Endothelial cell of umbilical vein (primary cell): ENCODE results near the gene WDR47. TPM values are rescaled to one million over a fixed set of nuclear protein-coding genes. Genes with fewer than 3 reads are reported as not detected.

Experiments
- BruUV-seq: library from RNA; stranded (reverse); fragments of 400-500 nt; replicated peaks from 2 replicates; lab custom pipeline; 2021; lab: Mats Ljungman, UMichigan
- CTCF ChIA-PET: fragments of 300-600, 350-600 bp; sonication (Branson Sonifier 250); formaldehyde crosslinking; loops from one replicate; lab custom pipeline; 2021; ENCODE audit warnings: antibody characterized with exemption, inconsistent platforms; lab: Charles Lee
- POLR2A ChIA-PET: fragments of 300-600, 350-600 bp; sonication (Branson Sonifier 250); formaldehyde crosslinking; loops from one replicate; lab custom pipeline; 2021; ENCODE audit warnings: antibody characterized with exemption, inconsistent platforms; lab: Charles Lee
- DNase-seq: peaks from one replicate; pipeline ENCODE4 v3.0.0-alpha.2; 2011; ENCODE audit warnings: low read depth, low spot score
- FAIRE-seq: peaks from 2 replicates; lab custom pipeline; 2011; peaks lifted over from hg19 to GRCh38; lab: Jason Lieb, UNC
- H2AFZ ChIP-seq: 2 replicates; pipeline ENCODE4 v1.6.0; 2012; ENCODE audit warnings: low read depth, low read length, control low read depth, inconsistent platforms
- H3K27ac ChIP-seq: 2 replicates; pipeline ENCODE4 v1.5.1; 2011; ENCODE audit warnings: low read depth, mild to moderate bottlenecking, control low read depth, low read length, moderate library complexity; ENCODE audit not compliant: insufficient read depth
- H3K27me3 ChIP-seq, 2 experiments: 2 replicates each; pipeline versions ENCODE4 v1.6.0 to v1.6.1; 2011; ENCODE audit warnings: low read length in 2 of 2, mixed read lengths in 1 of 2; ENCODE audit not compliant: control insufficient read depth in 2 of 2, insufficient read depth in 2 of 2
- H3K36me3 ChIP-seq, 2 experiments: 2 replicates in 1 of 2; 3 replicates in 1 of 2; pipeline ENCODE4 v1.5.1; 2011; ENCODE audit warnings: low read length in 2 of 2, mild to moderate bottlenecking in 1 of 2, moderate library complexity in 1 of 2; ENCODE audit not compliant: control insufficient read depth in 2 of 2, insufficient read depth in 2 of 2; ENCODE audit errors: extremely low read depth in 1 of 2
- H3K4me1 ChIP-seq: 3 replicates; pipeline ENCODE4 v1.5.1; 2011; ENCODE audit warnings: mild to moderate bottlenecking, low read length; ENCODE audit not compliant: control insufficient read depth, insufficient read depth; ENCODE audit errors: extremely low read depth
- H3K4me2 ChIP-seq: 2 replicates; pipeline ENCODE4 v1.6.1; 2011; ENCODE audit warnings: low read length, control low read depth, mixed read lengths; ENCODE audit not compliant: insufficient read depth
- H3K4me3 ChIP-seq, 3 experiments: fragments of 200-600 bp in 1 of 3; sonication (generic), shearing (Covaris generic) in 1 of 3; replicated peaks in 1 of 3; 2 replicates each; pipeline ENCODE4 v1.5.1; 2011 to 2016; ENCODE audit warnings: control low read depth in 3 of 3, low read length in 3 of 3, mild to moderate bottlenecking in 2 of 3, inconsistent platforms in 1 of 3, low read depth in 1 of 3, moderate library complexity in 1 of 3; ENCODE audit not compliant: insufficient read depth in 1 of 3
- H3K79me2 ChIP-seq: 2 replicates; pipeline ENCODE4 v1.6.0; 2012; ENCODE audit warnings: low read length, inconsistent platforms; ENCODE audit not compliant: control insufficient read depth, insufficient read depth
- H3K9ac ChIP-seq: replicated peaks from 2 replicates; pipeline ENCODE3; 2011; ENCODE audit warnings: low read length, control low read depth; ENCODE audit not compliant: insufficient read depth; ENCODE audit errors: extremely low read depth
- H3K9me1 ChIP-seq: replicated peaks from 3 replicates; pipeline ENCODE4 v1.6.0; 2011; ENCODE audit warnings: mild to moderate bottlenecking, low read length; ENCODE audit not compliant: control insufficient read depth, insufficient read depth; ENCODE audit errors: extremely low read depth
- H3K9me3 ChIP-seq: replicated peaks from 2 replicates; pipeline ENCODE4 v1.5.1; 2012; ENCODE audit warnings: low read length, inconsistent platforms; ENCODE audit not compliant: control insufficient read depth, insufficient read depth
- H4K20me1 ChIP-seq: replicated peaks from 2 replicates; pipeline ENCODE3; 2011; ENCODE audit warnings: mild to moderate bottlenecking, low read length; ENCODE audit not compliant: control insufficient read depth, insufficient read depth; ENCODE audit errors: extremely low read depth
- EZH2 ChIP-seq: IDR thresholded peaks from 2 replicates; pipeline ENCODE4 v1.6.1; 2012; ENCODE audit warnings: borderline replicate concordance, low read depth, mild to moderate bottlenecking, moderate library complexity, low read length, inconsistent platforms; ENCODE audit not compliant: severe bottlenecking
- FOS ChIP-seq: IDR thresholded peaks from 2 replicates; pipeline ENCODE4 v1.6.1; 2011; ENCODE audit warnings: mild to moderate bottlenecking, low read length, moderate library complexity, borderline replicate concordance; ENCODE audit not compliant: insufficient read depth
- GATA2 ChIP-seq: IDR thresholded peaks from 2 replicates; pipeline ENCODE4 v1.7.0; 2011; ENCODE audit warnings: low read depth, mild to moderate bottlenecking, moderate library complexity, mixed read lengths, low read length; ENCODE audit not compliant: insufficient read length, insufficient read depth
- JUN ChIP-seq: IDR thresholded peaks from 2 replicates; pipeline ENCODE4 v1.6.1; 2011; ENCODE audit warnings: borderline replicate concordance, low read depth; ENCODE audit not compliant: insufficient read length, insufficient read depth
- MYC ChIP-seq: IDR thresholded peaks from one replicate; pipeline ENCODE4 v1.6.1; 2011; ENCODE audit warnings: mild to moderate bottlenecking, low read depth, low read length
- POLR2A ChIP-seq: IDR thresholded peaks from 2 replicates; pipeline ENCODE4 v1.6.1; 2012; ENCODE audit warnings: low read depth, mild to moderate bottlenecking, control low read depth, low read length
- POLR2AphosphoS5 ChIP-seq: IDR thresholded peaks from 2 replicates; pipeline ENCODE4 v1.6.1; 2012; ENCODE audit warnings: low read depth, mild to moderate bottlenecking, control low read depth, low read length, moderate library complexity; ENCODE audit not compliant: insufficient read depth
- dilution Hi-C: fragments of 300-500 bp; cut with MboI; formaldehyde crosslinking; loops from one replicate; pipeline ENCODE4 v1.15.0; 2019; ENCODE audit warnings: low sequenced_read_pairs; ENCODE audit not compliant: extremely low pct_ligation_motif_present
- intact Hi-C: fragments of 100-400 bp; cut with micrococcal nuclease; formaldehyde crosslinking; loops from one replicate; pipeline ENCODE4 v1.10.0; 2022
- polyA plus RNA-seq, 4 experiments: library from polyadenylated mRNA; depleted of rRNA in 3 of 4; stranded (reverse) in 3 of 4; unstranded in 1 of 4; fragments of >200 nt; gene quantifications; 2 replicates each; pipeline versions ENCODE4 v1.2.1 to v1.2.3, GENCODE V29; 2011 to 2012; ENCODE audit warnings: missing spikeins in 1 of 4
- small RNA-seq: library from RNA; depleted of rRNA; stranded (forward); fragments of <200 nt; gene quantifications from one replicate; pipeline ENCODE3, GENCODE V24; 2012; ENCODE audit warnings: low replicate concordance, low read depth; ENCODE audit not compliant: insufficient read depth, insufficient read length
- total RNA-seq: library from RNA; stranded (reverse); gene quantifications from 2 replicates; pipeline ENCODE4 v1.2.3, GENCODE V29; 2021
- TF ChIP-seq, protein P1 (sequence below): IDR thresholded peaks from 2 replicates; pipeline ENCODE4 v1.6.1; 2011; ENCODE audit not compliant: insufficient read depth, insufficient read length
- TF ChIP-seq, protein P2 (sequence below), 2 donors: IDR thresholded peaks; 1 replicate in 1 of 2; 2 replicates in 1 of 2; pipeline ENCODE4 v1.5.1; 2011; ENCODE audit warnings: low read length in 2 of 2, mild to moderate bottlenecking in 2 of 2, moderate library complexity in 2 of 2, control low read depth in 1 of 2, inconsistent platforms in 1 of 2, low read depth in 1 of 2; ENCODE audit not compliant: insufficient read depth in 1 of 2; ENCODE audit errors: extremely low read depth in 1 of 2

The WDR47 gene
- total and polyA plus RNA-seq, 2 donors (not counting 3 experiments of a cell fraction or from before 2014, with no cell fraction given), result 9.1 to 19.0 TPM

DNA sequence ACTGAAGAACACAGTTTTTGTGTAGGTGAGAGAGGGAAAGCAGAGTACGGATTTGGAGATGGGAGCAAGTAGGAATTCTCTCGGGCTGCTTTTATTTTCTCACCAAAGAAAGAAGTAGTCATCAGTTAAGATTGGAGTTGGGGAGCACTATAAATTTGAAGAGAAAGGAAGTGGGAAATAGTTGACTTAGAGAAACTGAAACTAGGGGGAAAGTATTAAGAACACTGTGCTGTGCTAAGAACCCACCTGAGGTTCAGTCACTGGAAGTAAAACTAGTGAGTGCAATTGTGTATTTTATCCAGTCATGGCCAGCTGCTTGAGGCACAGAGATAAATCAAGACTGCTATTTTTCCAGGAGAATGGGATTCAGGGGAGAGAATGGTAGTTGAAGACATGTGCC, 116.0 kb downstream of the WDR47 start:
- no peak for FAIRE-seq
- Histone ChIP-seq H3K79me2 (no peaks in the 10 kb centered on the region), H3K4me1 (no peaks in the 10 kb centered on the region), H4K20me1 (no peaks in the 10 kb centered on the region), H2AFZ (no peak overlapping the region), H3K36me3 (peaks cover 10 to 12% of the 10 kb centered on the region in 2 experiments), H3K27ac (no peak overlapping the region), H3K9ac (no peak overlapping the region), H3K9me3 (no peaks in the 10 kb centered on the region), H3K4me3 (no peak overlapping the region), H3K4me2 (no peak overlapping the region), H3K9me1 (no peaks in the 10 kb centered on the region), H3K27me3 (no peaks in the 10 kb centered on the region)
- ChIA-PET POLR2A (no interaction called here), CTCF (no interaction called here)
- TF ChIP-seq, protein P1, sequence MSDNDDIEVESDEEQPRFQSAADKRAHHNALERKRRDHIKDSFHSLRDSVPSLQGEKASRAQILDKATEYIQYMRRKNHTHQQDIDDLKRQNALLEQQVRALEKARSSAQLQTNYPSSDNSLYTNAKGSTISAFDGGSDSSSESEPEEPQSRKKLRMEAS, result no peak
- TF ChIP-seq EZH2 (no peak), MYC (no peak), POLR2A (no peak), GATA2 (no peak), POLR2AphosphoS5 (no peak), FOS (no peak), JUN (no peak)
- TF ChIP-seq, protein P2, sequence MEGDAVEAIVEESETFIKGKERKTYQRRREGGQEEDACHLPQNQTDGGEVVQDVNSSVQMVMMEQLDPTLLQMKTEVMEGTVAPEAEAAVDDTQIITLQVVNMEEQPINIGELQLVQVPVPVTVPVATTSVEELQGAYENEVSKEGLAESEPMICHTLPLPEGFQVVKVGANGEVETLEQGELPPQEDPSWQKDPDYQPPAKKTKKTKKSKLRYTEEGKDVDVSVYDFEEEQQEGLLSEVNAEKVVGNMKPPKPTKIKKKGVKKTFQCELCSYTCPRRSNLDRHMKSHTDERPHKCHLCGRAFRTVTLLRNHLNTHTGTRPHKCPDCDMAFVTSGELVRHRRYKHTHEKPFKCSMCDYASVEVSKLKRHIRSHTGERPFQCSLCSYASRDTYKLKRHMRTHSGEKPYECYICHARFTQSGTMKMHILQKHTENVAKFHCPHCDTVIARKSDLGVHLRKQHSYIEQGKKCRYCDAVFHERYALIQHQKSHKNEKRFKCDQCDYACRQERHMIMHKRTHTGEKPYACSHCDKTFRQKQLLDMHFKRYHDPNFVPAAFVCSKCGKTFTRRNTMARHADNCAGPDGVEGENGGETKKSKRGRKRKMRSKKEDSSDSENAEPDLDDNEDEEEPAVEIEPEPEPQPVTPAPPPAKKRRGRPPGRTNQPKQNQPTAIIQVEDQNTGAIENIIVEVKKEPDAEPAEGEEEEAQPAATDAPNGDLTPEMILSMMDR (IDR thresholded peaks at IDR 0.05; ENCODE audit: extremely low read depth in 1 of 2, insufficient read depth in 1 of 2, low read depth in 1 of 2, low read length in 2 of 2), result no peak
- dilution Hi-C loops, result no loop called here
- intact Hi-C loops, result no loop called here
- no TSS peak for BruUV-seq
- DNase-seq, result no peak

Small RNA genes within 50 kb of the gene (small RNA-seq; reads per million reads assigned to genes)
- not detected for gene BX679664.1
- gene BX679664.2, result not detected

Other genes starting within 250 kb of the WDR47 start
- gene AKNAD1, start 185.0 kb downstream of the WDR47 start, total RNA-seq, result not detected in 2 replicates
- gene AKNAD1, start 185.0 kb downstream of the WDR47 start, polyA plus RNA-seq, result not detected in 2 replicates
- gene GPSM2, start 165.1 kb downstream of the WDR47 start, total RNA-seq, result 17.1 and 19.8 TPM in 2 replicates
- gene GPSM2, start 165.1 kb downstream of the WDR47 start, polyA plus RNA-seq, result 5.8 and 6.0 TPM in 2 replicates
- 28.8 and 36.3 TPM in 2 replicates for gene CLCC1, start 78.6 kb downstream of the WDR47 start, total RNA-seq
- 11.5 and 15.7 TPM in 2 replicates for gene CLCC1, start 78.6 kb downstream of the WDR47 start, polyA plus RNA-seq
- gene TAF13, start 33.9 kb upstream of the WDR47 start, total RNA-seq, result 42.3 and 54.9 TPM in 2 replicates
- gene TAF13, start 33.9 kb upstream of the WDR47 start, polyA plus RNA-seq, result 9.6 and 14.8 TPM in 2 replicates
- gene TMEM167B, start 48.7 kb upstream of the WDR47 start, total RNA-seq, result 19.9 and 21.1 TPM in 2 replicates
- gene TMEM167B, start 48.7 kb upstream of the WDR47 start, polyA plus RNA-seq, result 6.2 and 6.7 TPM in 2 replicates
- 1.0 and 1.1 TPM in 2 replicates for gene ELAPOR1, start 72.0 kb upstream of the WDR47 start, total RNA-seq
- gene ELAPOR1, start 72.0 kb upstream of the WDR47 start, polyA plus RNA-seq, result 0.92 and 1.1 TPM in 2 replicates
- gene SARS1, start 171.8 kb upstream of the WDR47 start, total RNA-seq, result 176 and 178 TPM in 2 replicates
- 87.8 and 110 TPM in 2 replicates for gene SARS1, start 171.8 kb upstream of the WDR47 start, polyA plus RNA-seq
- gene CELSR2, start 207.4 kb upstream of the WDR47 start, total RNA-seq, result 1.4 and 2.2 TPM in 2 replicates
- gene CELSR2, start 207.4 kb upstream of the WDR47 start, polyA plus RNA-seq, result 0.76 and 0.90 TPM in 2 replicates
- 23.4 and 29.3 TPM in 2 replicates for gene PSRC1, start 241.0 kb upstream of the WDR47 start, total RNA-seq
- gene PSRC1, start 241.0 kb upstream of the WDR47 start, polyA plus RNA-seq, result 21.6 and 25.0 TPM in 2 replicates